ENCODE measurements around the gene IL21R. TPM values are rescaled to one million over a fixed set of nuclear protein-coding genes. Genes with fewer than 3 reads are reported as not detected.

The IL21R gene
- total RNA-seq, 5 donors from 2014 or later (not counting 1 experiment from before 2014, with no cell fraction given): 35.6 to 44.3 (median 38.2) TPM

DNA sequence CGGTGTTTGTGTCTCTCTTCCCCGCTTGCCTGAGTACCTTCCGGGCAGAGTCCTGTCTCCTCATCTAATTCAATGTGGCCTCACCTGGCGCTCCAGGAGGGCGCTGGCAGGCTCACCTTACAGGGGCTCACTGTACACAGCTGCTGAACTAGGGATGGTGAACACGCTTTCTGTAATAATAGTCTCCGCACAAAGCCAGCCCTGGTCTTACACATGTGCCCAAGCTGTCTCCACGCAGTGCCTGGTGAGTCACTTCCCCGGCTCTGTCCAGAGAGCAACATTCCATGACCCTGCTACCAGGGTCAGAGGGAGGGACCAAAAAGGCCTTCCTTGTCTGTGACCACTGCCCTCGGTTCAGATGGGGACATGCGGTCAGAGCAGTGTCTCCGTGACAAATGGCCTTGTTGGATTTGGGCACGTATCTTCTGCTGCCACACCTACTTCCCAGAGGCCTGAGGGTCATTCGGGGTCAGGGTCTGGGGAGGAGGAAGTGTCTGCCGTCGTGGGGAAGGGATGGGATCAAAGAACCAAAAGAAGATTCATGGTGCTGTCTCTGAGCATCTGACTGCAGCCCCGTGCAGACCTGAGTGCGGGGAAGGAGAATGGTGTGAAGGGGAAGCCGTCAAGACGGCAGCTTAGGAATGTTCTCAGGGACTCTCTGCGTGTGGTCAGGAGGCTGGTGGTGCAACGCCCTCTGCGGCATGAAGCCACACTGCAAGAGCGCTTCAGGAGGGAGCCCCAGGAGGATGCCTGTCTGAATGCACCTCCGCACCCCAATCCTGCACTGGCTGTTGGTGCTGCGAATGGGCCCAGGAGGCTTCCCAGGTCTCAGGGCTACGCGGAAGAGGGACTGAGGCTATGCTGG lies 68.8 kb downstream of the IL21R start:
- Mint-ChIP-seq H3K27ac (no peak overlapping the region), H3K4me1 (peaks cover 0 to 8% (median 7%) of the 10 kb centered on the region in 3 donors), H3K9me3 (no peaks in the 10 kb centered on the region), H3K4me3 (no peak overlapping the region), H3K27me3 (no peaks in the 10 kb centered on the region), H3K36me3 (peaks cover 85% of the 10 kb centered on the region)
- ATAC-seq (replicated peaks in 1 of 4) (no peak), DNase-seq (no peak)
- POLR2A ChIA-PET: no interaction called here
- H3K4me3 ChIP-seq (ENCODE audit: control insufficient read depth in 1 of 2, extremely low read depth in 1 of 2, low read length in 1 of 2): no peak overlapping the region
- no peaks in the 10 kb centered on the region for H3K9me3 ChIP-seq
- peaks cover 44 to 84% of the 10 kb centered on the region in 2 donors for H3K36me3 ChIP-seq (ENCODE audit: control insufficient read depth in 2 of 2, extremely low read depth in 1 of 2, insufficient read depth in 1 of 2, low read length in 1 of 2)
- H3K27ac ChIP-seq (ENCODE audit: low read length): no peak overlapping the region
- WGBS (ENCODE audit: insufficient coverage): 98% methylated on average over 23 of the region's 28 CpGs
- CTCF ChIA-PET: no interaction called here
- no peaks in the 10 kb centered on the region for H3K27me3 ChIP-seq (replicated peaks in 1 of 2; ENCODE audit: control insufficient read depth in 2 of 2, extremely low read depth in 1 of 2, insufficient read depth in 2 of 2, low read length in 1 of 2)
- H3K4me1 ChIP-seq (ENCODE audit: control insufficient read depth in 1 of 2, extremely low read depth in 1 of 2, insufficient read depth in 2 of 2, low read length in 2 of 2): peaks cover 0 to 1% of the 10 kb centered on the region in 2 experiments

DNA sequence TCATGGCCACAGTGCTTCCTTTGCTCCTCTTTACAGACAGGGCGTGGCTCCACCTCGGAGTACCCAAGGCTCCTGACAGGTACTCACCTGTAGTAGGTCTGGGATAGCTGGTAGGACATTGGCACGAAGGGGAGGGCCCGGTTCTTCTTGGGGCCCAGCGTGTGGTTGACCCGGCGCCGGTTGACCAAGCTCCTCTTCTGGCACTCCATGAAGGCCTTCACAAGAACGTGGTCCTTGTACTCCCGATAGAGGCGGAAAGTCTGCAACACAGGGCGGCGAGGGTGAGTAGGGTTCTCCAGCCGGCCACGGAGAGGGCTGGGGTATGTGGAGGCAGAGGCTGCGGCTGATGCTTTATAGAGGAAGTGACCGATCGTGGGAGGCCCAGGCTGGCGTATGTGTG lies 69.7 kb downstream of the IL21R start:
- 96% methylated on average over 17 of the region's 19 CpGs for WGBS (ENCODE audit: insufficient coverage)
- peaks cover 44 to 89% of the 10 kb centered on the region in 2 donors for H3K36me3 ChIP-seq (ENCODE audit: control insufficient read depth in 2 of 2, extremely low read depth in 1 of 2, insufficient read depth in 1 of 2, low read length in 1 of 2)
- H3K4me1 Mint-ChIP-seq: peaks cover 0 to under 1% (median 0%) of the 10 kb centered on the region in 3 donors
- H3K27me3 ChIP-seq (replicated peaks in 1 of 2; ENCODE audit: control insufficient read depth in 2 of 2, extremely low read depth in 1 of 2, insufficient read depth in 2 of 2, low read length in 1 of 2): no peaks in the 10 kb centered on the region
- no peak for DNase-seq
- H3K27ac ChIP-seq (ENCODE audit: low read length): no peak overlapping the region
- POLR2A ChIA-PET: no interaction called here
- no peak overlapping the region for H3K4me3 ChIP-seq (ENCODE audit: control insufficient read depth in 1 of 2, extremely low read depth in 1 of 2, low read length in 1 of 2)
- CTCF ChIA-PET: interaction anchor here in 1 of 2 donors (0.5 kb wide), 1 partner anchor 751 kb away, joined by 3 read pairs; no protein-coding TSS in a partner anchor
- ATAC-seq (replicated peaks in 1 of 4): no peak
- H3K27ac Mint-ChIP-seq: no peak overlapping the region
- no peaks in the 10 kb centered on the region for H3K9me3 Mint-ChIP-seq
- H3K27me3 Mint-ChIP-seq: no peaks in the 10 kb centered on the region
- H3K4me3 Mint-ChIP-seq: no peak overlapping the region
- H3K9me3 ChIP-seq: no peaks in the 10 kb centered on the region
- no peaks in the 10 kb centered on the region for H3K4me1 ChIP-seq (ENCODE audit: control insufficient read depth in 1 of 2, extremely low read depth in 1 of 2, insufficient read depth in 2 of 2, low read length in 2 of 2)
- peaks cover 83% of the 10 kb centered on the region for H3K36me3 Mint-ChIP-seq

DNA sequence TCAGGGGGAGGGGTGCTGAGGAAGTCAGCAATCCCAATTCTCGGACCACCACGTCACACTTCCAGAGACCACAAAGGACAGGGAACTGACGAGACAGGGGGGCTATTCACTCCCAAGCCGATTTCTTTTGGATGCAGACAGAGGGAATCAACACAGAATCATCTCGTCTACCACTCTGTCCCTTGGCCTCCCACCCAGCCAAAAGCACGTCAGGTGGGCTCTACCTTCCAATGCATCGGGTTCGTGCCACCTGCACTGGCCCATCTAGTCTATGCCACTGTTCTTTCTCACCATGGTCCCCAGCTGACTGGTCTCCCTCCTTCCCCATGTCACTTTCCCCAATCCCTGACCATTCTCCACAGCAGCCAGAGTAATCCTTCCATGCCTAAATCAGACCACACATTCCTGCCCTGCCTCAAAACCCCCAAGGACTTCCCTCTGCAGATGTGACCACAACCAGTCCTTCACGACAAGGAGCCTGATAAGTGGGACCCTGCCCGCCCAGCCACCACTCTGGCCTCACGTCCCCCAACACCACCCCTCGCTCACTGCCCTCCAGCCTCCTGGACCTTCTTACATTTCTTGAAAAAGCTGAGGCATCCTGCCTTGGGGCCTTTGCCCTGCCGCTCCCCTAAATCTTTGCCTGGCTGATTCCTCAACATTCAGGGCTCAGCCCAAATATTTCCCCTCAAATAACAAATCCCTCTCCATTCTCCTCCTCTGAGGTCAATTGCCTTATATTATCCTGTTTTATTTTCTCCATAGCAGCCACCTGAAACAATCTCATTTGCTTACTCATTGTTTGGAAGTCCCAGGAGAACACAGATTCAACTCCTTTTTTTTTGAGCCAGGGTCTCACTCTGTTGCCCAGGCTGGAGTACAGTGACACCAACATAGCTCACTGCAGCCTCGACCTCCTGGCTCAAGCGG lies 70.4 kb downstream of the IL21R start:
- no peaks in the 10 kb centered on the region for H3K27me3 Mint-ChIP-seq
- ChIA-PET CTCF (interaction anchor here in 1 of 2 donors (0.5 kb wide), 1 partner anchor 750 kb away, joined by 3 read pairs; no protein-coding TSS in a partner anchor), POLR2A (no interaction called here)
- 97% methylated on average over 15 of the region's 15 CpGs for WGBS (ENCODE audit: insufficient coverage)
- ATAC-seq (replicated peaks in 1 of 4) (no peak), DNase-seq (no peak)
- Histone ChIP-seq H3K9me3 (no peaks in the 10 kb centered on the region), H3K4me3 (ENCODE audit: control insufficient read depth in 1 of 2, extremely low read depth in 1 of 2, low read length in 1 of 2) (no peak overlapping the region), H3K27me3 (replicated peaks in 1 of 2; ENCODE audit: control insufficient read depth in 2 of 2, extremely low read depth in 1 of 2, insufficient read depth in 2 of 2, low read length in 1 of 2) (no peaks in the 10 kb centered on the region), H3K27ac (ENCODE audit: low read length) (no peak overlapping the region), H3K36me3 (ENCODE audit: control insufficient read depth in 2 of 2, extremely low read depth in 1 of 2, insufficient read depth in 1 of 2, low read length in 1 of 2) (peaks cover 43 to 89% of the 10 kb centered on the region in 2 donors), H3K4me1 (ENCODE audit: control insufficient read depth in 1 of 2, extremely low read depth in 1 of 2, insufficient read depth in 2 of 2, low read length in 2 of 2) (no peaks in the 10 kb centered on the region)
- H3K27ac Mint-ChIP-seq: peak overlapping the region in 1 of 2 donors; percentile 26
- H3K36me3 Mint-ChIP-seq: peaks cover 82% of the 10 kb centered on the region
- H3K9me3 Mint-ChIP-seq: no peaks in the 10 kb centered on the region
- H3K4me3 Mint-ChIP-seq: no peak overlapping the region
- no peaks in the 10 kb centered on the region for H3K4me1 Mint-ChIP-seq

DNA sequence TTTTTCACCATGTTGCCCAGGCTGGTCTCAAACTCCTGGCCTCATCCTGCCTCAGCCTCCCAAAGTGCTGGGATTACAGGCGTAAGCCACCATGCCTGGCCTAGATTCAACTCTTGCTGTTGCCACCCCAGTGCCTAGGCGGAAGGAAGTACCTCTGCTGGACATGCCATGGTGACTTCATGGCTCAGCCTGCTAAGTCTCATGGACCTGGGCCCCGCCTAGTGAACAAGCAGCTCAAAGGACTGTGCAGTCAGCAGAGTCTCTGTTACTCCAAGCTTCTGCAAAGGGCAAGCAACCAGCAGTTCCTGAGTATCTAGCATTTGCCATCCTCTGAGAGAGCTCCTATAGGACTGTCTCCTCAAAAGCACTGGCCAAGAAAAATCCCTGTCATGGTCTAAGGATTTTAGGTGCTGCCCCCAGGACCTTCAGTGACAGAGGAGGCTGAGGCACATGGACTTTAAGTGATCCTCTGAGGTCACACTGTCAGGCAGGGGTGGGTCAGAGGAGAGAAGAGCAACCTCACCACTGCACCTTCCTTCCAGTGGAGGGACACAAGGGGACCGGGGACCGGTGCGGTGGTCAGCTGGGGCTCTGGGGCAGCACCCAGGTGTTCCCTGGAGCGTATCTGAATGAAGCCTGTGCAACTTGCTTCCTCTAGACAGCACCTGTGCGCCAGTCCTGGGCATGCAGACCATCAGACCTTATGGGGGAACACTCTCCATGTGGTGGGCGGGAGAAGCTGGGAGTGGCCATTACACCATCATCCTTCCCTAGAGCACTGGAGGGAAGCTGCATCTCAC lies 71.3 kb downstream of the IL21R start:
- H3K9me3 Mint-ChIP-seq: no peaks in the 10 kb centered on the region
- H3K4me3 Mint-ChIP-seq: no peak overlapping the region
- H3K4me1 Mint-ChIP-seq: no peaks in the 10 kb centered on the region
- DNase-seq: no peak
- H3K27me3 Mint-ChIP-seq: no peaks in the 10 kb centered on the region
- H3K27me3 ChIP-seq (replicated peaks in 1 of 2; ENCODE audit: control insufficient read depth in 2 of 2, extremely low read depth in 1 of 2, insufficient read depth in 2 of 2, low read length in 1 of 2): no peaks in the 10 kb centered on the region
- H3K27ac Mint-ChIP-seq: no peak overlapping the region
- 99% methylated on average over 5 of the region's 9 CpGs for WGBS (ENCODE audit: insufficient coverage)
- no peaks in the 10 kb centered on the region for H3K9me3 ChIP-seq
- ATAC-seq (replicated peaks in 1 of 4): no peak
- no peak overlapping the region for H3K27ac ChIP-seq (ENCODE audit: low read length)
- H3K4me3 ChIP-seq (ENCODE audit: control insufficient read depth in 1 of 2, extremely low read depth in 1 of 2, low read length in 1 of 2): no peak overlapping the region
- ChIA-PET POLR2A (no interaction called here), CTCF (no interaction called here)
- peaks cover 43 to 88% of the 10 kb centered on the region in 2 donors for H3K36me3 ChIP-seq (ENCODE audit: control insufficient read depth in 2 of 2, extremely low read depth in 1 of 2, insufficient read depth in 1 of 2, low read length in 1 of 2)
- peaks cover 81% of the 10 kb centered on the region for H3K36me3 Mint-ChIP-seq
- H3K4me1 ChIP-seq (ENCODE audit: control insufficient read depth in 1 of 2, extremely low read depth in 1 of 2, insufficient read depth in 2 of 2, low read length in 2 of 2): no peaks in the 10 kb centered on the region

DNA sequence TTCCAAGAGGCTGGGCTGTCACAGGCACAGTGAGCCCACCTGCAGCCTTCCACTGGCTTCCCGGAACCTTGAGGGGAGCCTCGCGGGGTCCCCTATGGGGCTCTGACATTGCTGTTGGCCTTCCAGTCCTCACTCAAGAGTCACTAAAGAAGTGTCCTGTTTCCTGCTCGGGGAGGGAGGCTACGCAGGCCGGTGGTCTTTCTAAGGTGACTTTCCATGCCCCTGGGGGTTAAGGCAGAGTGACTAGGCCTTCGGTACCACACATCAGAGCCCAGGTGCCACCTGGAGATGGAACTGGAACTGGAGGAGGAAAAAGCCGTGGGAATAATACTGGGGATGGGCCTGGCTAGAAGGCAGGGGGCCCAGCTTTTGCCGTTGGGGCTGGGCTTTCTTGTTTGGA lies 72.1 kb downstream of the IL21R start:
- Histone ChIP-seq H3K4me1 (ENCODE audit: control insufficient read depth in 1 of 2, extremely low read depth in 1 of 2, insufficient read depth in 2 of 2, low read length in 2 of 2) (no peaks in the 10 kb centered on the region), H3K9me3 (no peaks in the 10 kb centered on the region), H3K27me3 (replicated peaks in 1 of 2; ENCODE audit: control insufficient read depth in 2 of 2, extremely low read depth in 1 of 2, insufficient read depth in 2 of 2, low read length in 1 of 2) (no peaks in the 10 kb centered on the region), H3K27ac (ENCODE audit: low read length) (no peak overlapping the region), H3K36me3 (ENCODE audit: control insufficient read depth in 2 of 2, extremely low read depth in 1 of 2, insufficient read depth in 1 of 2, low read length in 1 of 2) (peaks cover 36 to 87% of the 10 kb centered on the region in 2 donors), H3K4me3 (ENCODE audit: control insufficient read depth in 1 of 2, extremely low read depth in 1 of 2, low read length in 1 of 2) (no peak overlapping the region)
- no peak for ATAC-seq (replicated peaks in 1 of 4)
- H3K9me3 Mint-ChIP-seq: no peaks in the 10 kb centered on the region
- no peaks in the 10 kb centered on the region for H3K27me3 Mint-ChIP-seq
- no peak overlapping the region for H3K27ac Mint-ChIP-seq
- no peak for DNase-seq
- POLR2A ChIA-PET: no interaction called here
- H3K4me1 Mint-ChIP-seq: no peaks in the 10 kb centered on the region
- peaks cover 79% of the 10 kb centered on the region for H3K36me3 Mint-ChIP-seq
- CTCF ChIA-PET: no interaction called here
- no peak overlapping the region for H3K4me3 Mint-ChIP-seq
- WGBS (ENCODE audit: insufficient coverage): 99% methylated on average over 7 of the region's 9 CpGs

DNA sequence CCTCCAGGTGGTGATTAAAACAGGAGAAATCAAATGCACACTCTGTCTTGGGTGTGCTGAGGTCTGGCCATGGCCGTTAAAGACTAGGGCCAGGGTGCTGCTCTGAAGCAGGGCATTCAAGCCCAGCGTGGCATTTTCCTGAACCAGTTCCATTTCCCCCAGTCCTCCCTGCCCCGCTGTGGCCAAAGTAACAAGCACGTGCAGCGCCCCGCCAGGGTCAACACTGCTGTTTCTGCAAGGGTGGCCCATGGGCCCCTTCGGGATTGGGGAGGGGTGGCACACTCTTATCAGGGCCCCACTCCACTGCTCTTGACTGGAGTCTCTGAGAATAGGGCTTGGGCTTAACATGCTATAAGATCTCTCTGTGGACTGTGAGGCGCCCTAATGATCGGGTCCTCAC lies 72.9 kb downstream of the IL21R start:
- peaks cover 71% of the 10 kb centered on the region for H3K36me3 Mint-ChIP-seq
- no peak overlapping the region for H3K27ac Mint-ChIP-seq
- no peaks in the 10 kb centered on the region for H3K9me3 ChIP-seq
- H3K27ac ChIP-seq (ENCODE audit: low read length): no peak overlapping the region
- no peaks in the 10 kb centered on the region for H3K27me3 ChIP-seq (replicated peaks in 1 of 2; ENCODE audit: control insufficient read depth in 2 of 2, extremely low read depth in 1 of 2, insufficient read depth in 2 of 2, low read length in 1 of 2)
- ChIA-PET CTCF (no interaction called here), POLR2A (no interaction called here)
- H3K27me3 Mint-ChIP-seq: no peaks in the 10 kb centered on the region
- no peaks in the 10 kb centered on the region for H3K4me1 ChIP-seq (ENCODE audit: control insufficient read depth in 1 of 2, extremely low read depth in 1 of 2, insufficient read depth in 2 of 2, low read length in 2 of 2)
- ATAC-seq (replicated peaks in 1 of 4): no peak
- DNase-seq: no peak
- no peak overlapping the region for H3K4me3 ChIP-seq (ENCODE audit: control insufficient read depth in 1 of 2, extremely low read depth in 1 of 2, low read length in 1 of 2)
- 97% methylated on average over 7 of the region's 9 CpGs for WGBS (ENCODE audit: insufficient coverage)
- no peak overlapping the region for H3K4me3 Mint-ChIP-seq
- peaks cover 31 to 81% of the 10 kb centered on the region in 2 donors for H3K36me3 ChIP-seq (ENCODE audit: control insufficient read depth in 2 of 2, extremely low read depth in 1 of 2, insufficient read depth in 1 of 2, low read length in 1 of 2)
- no peaks in the 10 kb centered on the region for H3K4me1 Mint-ChIP-seq
- no peaks in the 10 kb centered on the region for H3K9me3 Mint-ChIP-seq
